Body of pancreas (tissue), 4 donors: ENCODE results near the gene KCNJ6. TPM values are rescaled to one million over a fixed set of nuclear protein-coding genes. Genes with fewer than 3 reads are reported as not detected.
"Not testable (repeated sequence)": the region's sequence is repeated elsewhere in the genome, so short reads cannot be mapped to it uniquely, and the experiment has no call there.

ENCODE experiments used
- ATAC-seq: fragments of 150-250 bp; one replicate; pipeline ENCODE4 v1.9.1; 2016
- DNase-seq, 4 donors: peaks; one replicate each; pipeline ENCODE4 v3.0.0-alpha.2; 2019
- H3K27ac ChIP-seq, 4 donors: fragments of 200-600 bp; sonication (generic); 1 replicate in 3 of 4; 2 replicates in 1 of 4; pipeline versions ENCODE4 v1.5.1 to v1.6.1; 2016 to 2019; ENCODE audit warnings: mild to moderate bottlenecking in 1 of 4, mixed read lengths in 1 of 4, moderate library complexity in 1 of 4
- H3K27me3 ChIP-seq, 2 donors: fragments of 200-600 bp; sonication (generic); one replicate each; pipeline ENCODE4 v1.6.0; 2016; ENCODE audit warnings: mild to moderate bottlenecking in 1 of 2
- H3K36me3 ChIP-seq, 2 donors: fragments of 200-600 bp; sonication (generic); replicated peaks in 1 of 2; 2 replicates each; pipeline ENCODE4 v1.5.1; 2016; ENCODE audit warnings: low read depth in 2 of 2; ENCODE audit not compliant: insufficient read depth in 1 of 2
- H3K4me1 ChIP-seq: fragments of 200-600 bp; sonication (generic); one replicate; pipeline ENCODE4 v1.6.0; 2016
- H3K4me3 ChIP-seq, 2 donors: fragments of 200-600 bp; sonication (generic); 1 replicate in 1 of 2; 2 replicates in 1 of 2; pipeline ENCODE4 v1.5.1; 2016 to 2019
- H3K9me3 ChIP-seq, 3 donors: fragments of 200-600 bp; sonication (generic); 1 replicate in 2 of 3; 2 replicates in 1 of 3; pipeline ENCODE4 v1.5.1; 2016
- POLR2A ChIP-seq, 3 donors: fragments of 450-650 bp; IDR thresholded peaks; one replicate each; pipeline ENCODE4 v1.6.1; 2016; ENCODE audit warnings: antibody characterized with exemption in 3 of 3, mild to moderate bottlenecking in 2 of 3
- WGBS, 2 donors: methylation state at CpG; one replicate each; pipeline ENCODE4 v1.1.5; 2017; 5-methylcytosine and 5-hydroxymethylcytosine counted together
- intact Hi-C: fragments of 100-400 bp; cut with DNase I; formaldehyde crosslinking; loops from one replicate; pipeline ENCODE4 v1.15.1; 2023
- total RNA-seq, 2 donors: library from RNA; depleted of rRNA; stranded (reverse); fragments of >200 nt; gene quantifications; one replicate each; pipeline ENCODE4 v1.1.0, GENCODE V29; 2016
- TF ChIP-seq, protein P1 (sequence below), 7 experiments: fragments of 450-650 bp in 4 of 7; fragments of 200-600 bp in 3 of 7; sonication (generic) in 3 of 7; IDR thresholded peaks; one replicate each; pipeline ENCODE4 v1.5.1; 2016 to 2019; ENCODE audit warnings: antibody characterized with exemption in 7 of 7

Gene KCNJ6
- total RNA-seq, 2 donors from 2014 or later, result under 0.01 to 0.78 TPM

DNA sequence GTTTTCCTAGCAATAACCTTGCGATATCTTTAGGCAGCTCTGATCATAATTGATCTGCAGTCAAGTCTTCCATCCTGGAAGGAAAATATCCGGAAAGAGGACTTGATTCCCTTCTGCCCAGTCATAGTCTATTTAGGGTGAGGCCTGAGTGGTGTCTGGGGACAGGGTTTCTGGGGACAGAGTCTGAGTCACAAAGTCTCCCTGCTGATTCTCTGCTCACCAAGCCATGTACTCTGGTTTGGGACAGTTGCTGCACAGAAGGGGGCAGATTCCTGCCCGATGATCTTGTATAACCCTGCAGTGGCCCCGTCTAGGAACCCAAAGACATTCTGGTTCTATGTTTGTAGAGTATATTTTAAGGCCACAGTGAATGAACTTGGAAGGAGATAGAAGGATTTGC, 178.8 kb downstream of the KCNJ6 start:
- 44 to 63% methylated on average over 4 of the region's 4 CpGs for WGBS, 2 donors
- intact Hi-C loops, result no loop called here
- H3K9me3 ChIP-seq, result no peaks in the 10 kb centered on the region
- H3K27ac ChIP-seq, result no peak overlapping the region
- no peak overlapping the region for H3K4me3 ChIP-seq
- no peak for TF ChIP-seq POLR2A (IDR thresholded peaks at IDR 0.05)
- TF ChIP-seq, protein P1, sequence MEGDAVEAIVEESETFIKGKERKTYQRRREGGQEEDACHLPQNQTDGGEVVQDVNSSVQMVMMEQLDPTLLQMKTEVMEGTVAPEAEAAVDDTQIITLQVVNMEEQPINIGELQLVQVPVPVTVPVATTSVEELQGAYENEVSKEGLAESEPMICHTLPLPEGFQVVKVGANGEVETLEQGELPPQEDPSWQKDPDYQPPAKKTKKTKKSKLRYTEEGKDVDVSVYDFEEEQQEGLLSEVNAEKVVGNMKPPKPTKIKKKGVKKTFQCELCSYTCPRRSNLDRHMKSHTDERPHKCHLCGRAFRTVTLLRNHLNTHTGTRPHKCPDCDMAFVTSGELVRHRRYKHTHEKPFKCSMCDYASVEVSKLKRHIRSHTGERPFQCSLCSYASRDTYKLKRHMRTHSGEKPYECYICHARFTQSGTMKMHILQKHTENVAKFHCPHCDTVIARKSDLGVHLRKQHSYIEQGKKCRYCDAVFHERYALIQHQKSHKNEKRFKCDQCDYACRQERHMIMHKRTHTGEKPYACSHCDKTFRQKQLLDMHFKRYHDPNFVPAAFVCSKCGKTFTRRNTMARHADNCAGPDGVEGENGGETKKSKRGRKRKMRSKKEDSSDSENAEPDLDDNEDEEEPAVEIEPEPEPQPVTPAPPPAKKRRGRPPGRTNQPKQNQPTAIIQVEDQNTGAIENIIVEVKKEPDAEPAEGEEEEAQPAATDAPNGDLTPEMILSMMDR (IDR thresholded peaks at IDR 0.05), result no peak
- no peak for ATAC-seq
- H3K27me3 ChIP-seq, result no peaks in the 10 kb centered on the region
- H3K4me1 ChIP-seq, result no peaks in the 10 kb centered on the region
- DNase-seq, result no peak
- no peaks in the 10 kb centered on the region for H3K36me3 ChIP-seq

- TF ChIP-seq, protein P1 (IDR thresholded peaks at IDR 0.05), result no peak
- no peak for TF ChIP-seq POLR2A (IDR thresholded peaks at IDR 0.05)
- Histone ChIP-seq H3K27me3 (no peaks in the 10 kb centered on the region), H3K27ac (no peak overlapping the region), H3K9me3 (no peaks in the 10 kb centered on the region), H3K4me1 (no peaks in the 10 kb centered on the region), H3K4me3 (no peak overlapping the region), H3K36me3 (no peaks in the 10 kb centered on the region)
- intact Hi-C loops, result no loop called here
- DNase-seq (no peak), ATAC-seq (no peak)
- 68 to 74% methylated on average over 10 of the region's 10 CpGs for WGBS, 2 donors
Measured at GRCh38 chr21:37734846-37735245, 181.4 kb downstream of the KCNJ6 start.

DNA sequence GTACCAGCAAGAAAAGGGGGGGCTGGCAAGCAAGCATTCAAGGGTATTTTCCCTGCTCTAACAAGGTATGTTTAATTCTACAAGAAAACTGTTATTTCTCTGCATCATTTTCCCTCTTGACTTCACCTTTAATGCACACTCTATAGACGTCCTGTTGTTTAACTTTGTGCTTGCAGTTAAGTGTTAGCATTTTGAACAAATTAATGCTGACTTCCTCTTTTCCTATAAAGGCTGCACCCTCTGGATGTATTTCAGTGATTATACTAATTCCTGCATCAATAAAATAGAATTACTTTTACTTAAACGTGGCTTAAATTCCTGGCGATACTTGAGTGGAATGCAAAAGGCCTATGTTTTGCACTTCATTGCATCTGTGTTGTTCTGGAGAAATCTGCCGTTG, 183.3 kb downstream of the KCNJ6 start:
- intact Hi-C loops, result no loop called here
- DNase-seq, result no peak
- TF ChIP-seq, protein P1 (IDR thresholded peaks at IDR 0.05), result no peak
- no peak for TF ChIP-seq POLR2A (IDR thresholded peaks at IDR 0.05)
- no peaks in the 10 kb centered on the region for H3K27me3 ChIP-seq
- no peaks in the 10 kb centered on the region for H3K9me3 ChIP-seq
- WGBS, 2 donors, result 53 to 56% methylated on average over 4 of the region's 4 CpGs
- H3K27ac ChIP-seq, result no peak overlapping the region
- H3K4me3 ChIP-seq, result no peak overlapping the region
- no peaks in the 10 kb centered on the region for H3K36me3 ChIP-seq
- no peaks in the 10 kb centered on the region for H3K4me1 ChIP-seq
- no peak for ATAC-seq

DNA sequence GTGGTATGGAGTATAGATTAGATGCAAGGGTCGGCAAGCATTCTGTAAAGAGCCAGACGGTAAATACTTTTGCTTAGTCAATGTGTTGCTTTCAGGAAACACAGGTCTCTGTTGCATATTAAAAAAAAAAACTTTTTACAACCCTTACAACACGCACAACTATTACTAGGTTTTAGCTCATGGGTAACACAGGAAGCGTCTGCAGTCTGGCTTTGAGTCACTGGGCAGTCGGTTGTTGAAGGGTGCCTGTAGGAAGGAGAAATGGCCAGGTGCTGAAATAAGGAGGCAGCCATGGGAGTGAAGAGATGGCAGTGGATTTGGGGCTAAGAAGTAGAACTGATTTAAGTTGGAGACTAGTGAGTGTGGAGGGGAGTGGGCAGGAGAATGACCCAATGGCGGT, 192.1 kb downstream of the KCNJ6 start:
- DNase-seq, result no peak
- H3K36me3 ChIP-seq, result no peaks in the 10 kb centered on the region
- H3K4me1 ChIP-seq, result no peaks in the 10 kb centered on the region
- WGBS, 2 donors, result 66 to 74% methylated on average over 6 of the region's 6 CpGs
- no peaks in the 10 kb centered on the region for H3K9me3 ChIP-seq
- H3K4me3 ChIP-seq, result no peak overlapping the region
- ATAC-seq, result no peak
- no peak overlapping the region for H3K27ac ChIP-seq
- no peak for TF ChIP-seq POLR2A (IDR thresholded peaks at IDR 0.05)
- TF ChIP-seq, protein P1 (IDR thresholded peaks at IDR 0.05), result no peak
- intact Hi-C loops, result no loop called here
- no peaks in the 10 kb centered on the region for H3K27me3 ChIP-seq

- Histone ChIP-seq H3K4me1 (no peaks in the 10 kb centered on the region), H3K36me3 (no peaks in the 10 kb centered on the region), H3K27me3 (no peaks in the 10 kb centered on the region), H3K9me3 (no peaks in the 10 kb centered on the region), H3K4me3 (no peak overlapping the region), H3K27ac (no peak overlapping the region)
- intact Hi-C loops, result loop anchor here (10.0 kb wide), 1 partner anchor 407 kb away; no protein-coding TSS in a partner anchor
- 75 to 76% methylated on average over 4 of the region's 4 CpGs for WGBS, 2 donors
- TF ChIP-seq, protein P1 (IDR thresholded peaks at IDR 0.05), result no peak
- ATAC-seq (no peak), DNase-seq (no peak)
Measured at GRCh38 chr21:37717534-37717933, 198.7 kb downstream of the KCNJ6 start.

DNA sequence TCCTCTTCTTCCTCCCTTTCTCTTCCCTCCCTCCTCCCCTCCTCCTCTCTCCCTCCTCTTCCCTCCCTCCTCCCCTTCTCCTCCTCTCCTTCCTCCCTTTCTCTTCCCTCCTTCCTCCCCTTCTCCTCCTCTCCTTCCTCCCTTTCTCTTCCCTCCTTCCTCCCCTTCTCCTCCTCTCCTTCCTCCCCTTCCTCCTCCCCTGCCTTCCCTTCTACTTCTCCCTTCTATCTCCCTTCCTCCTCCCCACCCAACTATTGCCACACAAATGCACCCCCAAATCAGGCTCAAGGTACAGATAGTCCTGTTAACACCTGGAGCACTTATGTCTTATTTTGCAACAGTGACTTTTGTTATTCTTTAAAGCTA, 203.7 kb downstream of the KCNJ6 start:
- H3K4me3 ChIP-seq, H3K4me1 ChIP-seq, DNase-seq, H3K36me3 ChIP-seq, H3K27me3 ChIP-seq, ATAC-seq, H3K9me3 ChIP-seq, H3K27ac ChIP-seq: not testable (repeated sequence)
- intact Hi-C loops, result loop anchor here (5.0 to 10.0 kb wide), 2 partner anchors 412 to 650 kb away; no protein-coding TSS in a partner anchor
